IMR-90 (cell line): ENCODE measurements around the gene ITGAE. TPM values are rescaled to one million over a fixed set of nuclear protein-coding genes. Genes with fewer than 3 reads are reported as not detected.

Experiments used
- ATAC-seq: fragments of 200-7000 bp; cut with Tn5 transposase; 2 replicates; pipeline ENCODE4 v1.9.1; 2020; ENCODE audit warnings: low read depth, mild to moderate bottlenecking, moderate library complexity
- BruUV-seq: library from RNA; stranded (reverse); fragments of 400-500 nt; replicated peaks from 2 replicates; lab custom pipeline; 2021; lab: Mats Ljungman, UMichigan
- CTCF ChIA-PET: fragments of 300-600 bp; formaldehyde crosslinking; extraction: SDS; loops from one replicate; lab custom pipeline; 2021; ENCODE audit warnings: antibody characterized with exemption; lab: Yijun Ruan, JAX
- POLR2A ChIA-PET: fragments of 300-600 bp; sonication (Branson Sonifier 250); formaldehyde crosslinking; loops from one replicate; lab custom pipeline; 2022; ENCODE audit warnings: antibody characterized with exemption; ENCODE audit not compliant: unreplicated experiment; lab: Charles Lee
- DNase-seq: peaks from one replicate; pipeline ENCODE4 v3.0.0; 2013
- H2AFZ ChIP-seq: replicated peaks from 2 replicates; pipeline ENCODE3; 2013; ENCODE audit warnings: low read length, mild to moderate bottlenecking; ENCODE audit not compliant: poor library complexity
- H2AK5ac ChIP-seq: 2 replicates; pipeline ENCODE4 v1.6.1; 2013; ENCODE audit warnings: low read depth, low read length, inconsistent platforms
- H2AK9ac ChIP-seq: replicated peaks from 2 replicates; pipeline ENCODE3; 2013; ENCODE audit warnings: mild to moderate bottlenecking, low read depth, low read length, moderate library complexity; ENCODE audit not compliant: poor library complexity
- H2BK120ac ChIP-seq: 2 replicates; pipeline ENCODE4 v1.6.1; 2013; ENCODE audit warnings: low read depth, low read length, inconsistent platforms
- H2BK15ac ChIP-seq: 3 replicates; pipeline ENCODE4 v1.6.1; 2013; ENCODE audit warnings: low read depth, low read length, inconsistent platforms
- H2BK20ac ChIP-seq: 2 replicates; pipeline ENCODE4 v1.6.1; 2013; ENCODE audit warnings: low read depth, mild to moderate bottlenecking, inconsistent platforms, low read length, moderate library complexity
- H2BK5ac ChIP-seq: 2 replicates; pipeline ENCODE4 v1.6.1; 2013; ENCODE audit warnings: mild to moderate bottlenecking, low read depth, low read length, inconsistent platforms; ENCODE audit not compliant: poor library complexity, severe bottlenecking
- H3K14ac ChIP-seq: replicated peaks from 2 replicates; pipeline ENCODE4 v1.6.1; 2013; ENCODE audit warnings: low read depth, low read length, inconsistent platforms
- H3K18ac ChIP-seq: 2 replicates; pipeline ENCODE4 v1.6.1; 2013; ENCODE audit warnings: low read depth, low read length, control low read depth
- H3K23ac ChIP-seq: 2 replicates; pipeline ENCODE4 v1.6.1; 2013; ENCODE audit warnings: low read depth, low read length, inconsistent platforms
- H3K27ac ChIP-seq: 2 replicates; pipeline ENCODE4 v1.5.1; 2013; ENCODE audit warnings: mild to moderate bottlenecking, control low read depth, low read length; ENCODE audit not compliant: insufficient read depth
- H3K27me3 ChIP-seq: 2 replicates; pipeline ENCODE4 v1.6.1; 2013; ENCODE audit warnings: low read length; ENCODE audit not compliant: control insufficient read depth, insufficient read depth
- H3K36me3 ChIP-seq: 2 replicates; pipeline ENCODE4 v1.6.1; 2013; ENCODE audit warnings: low read length, mixed read lengths; ENCODE audit not compliant: control insufficient read depth, insufficient read depth
- H3K4ac ChIP-seq: 2 replicates; pipeline ENCODE4 v1.6.1; 2013; ENCODE audit warnings: low read depth, low read length, inconsistent platforms
- H3K4me1 ChIP-seq: 2 replicates; pipeline ENCODE4 v1.6.1; 2013; ENCODE audit warnings: low read length, mixed read lengths; ENCODE audit not compliant: control insufficient read depth, insufficient read depth
- H3K4me2 ChIP-seq: 2 replicates; pipeline ENCODE4 v1.6.1; 2013; ENCODE audit warnings: low read depth, mild to moderate bottlenecking, control low read depth, low read length, moderate library complexity
- H3K4me3 ChIP-seq: 2 replicates; pipeline ENCODE4 v1.5.1; 2013; ENCODE audit warnings: low read depth, mild to moderate bottlenecking, control low read depth, low read length, moderate library complexity; ENCODE audit not compliant: insufficient read depth
- H3K56ac ChIP-seq: 2 replicates; pipeline ENCODE4 v1.6.1; 2013; ENCODE audit warnings: low read length, inconsistent platforms; ENCODE audit not compliant: insufficient read depth; ENCODE audit errors: extremely low read depth
- H3K79me1 ChIP-seq, 2 experiments: 2 replicates each; pipeline ENCODE4 v1.6.1; 2013; ENCODE audit warnings: low read length in 2 of 2, inconsistent platforms in 1 of 2, low read depth in 1 of 2
- H3K9ac ChIP-seq: 2 replicates; pipeline ENCODE4 v1.6.1; 2013; ENCODE audit warnings: low read depth, low read length, control low read depth
- H3K9me1 ChIP-seq: 2 replicates; pipeline ENCODE4 v1.6.1; 2013; ENCODE audit warnings: low read length, inconsistent platforms; ENCODE audit not compliant: insufficient read depth
- H3K9me3 ChIP-seq: 2 replicates; pipeline ENCODE4 v1.6.1; 2013; ENCODE audit warnings: low read length; ENCODE audit not compliant: control insufficient read depth, insufficient read depth
- H4K20me1 ChIP-seq: 2 replicates; pipeline ENCODE4 v1.6.1; 2013; ENCODE audit warnings: low read length, inconsistent platforms; ENCODE audit not compliant: insufficient read depth
- H4K5ac ChIP-seq: 2 replicates; pipeline ENCODE4 v1.6.1; 2013; ENCODE audit warnings: mild to moderate bottlenecking, low read depth, low read length, control low read depth
- H4K8ac ChIP-seq, 2 experiments: 2 replicates each; pipeline ENCODE4 v1.6.1; 2013; ENCODE audit warnings: low read depth in 2 of 2, low read length in 2 of 2, control low read depth in 1 of 2, inconsistent platforms in 1 of 2
- H4K91ac ChIP-seq: 2 replicates; pipeline ENCODE4 v1.6.1; 2013; ENCODE audit warnings: low read depth, low read length, inconsistent platforms; ENCODE audit not compliant: insufficient read depth
- CTCF ChIP-seq: conservative IDR thresholded peaks from 2 replicates; pipeline ENCODE4 v1.5.1; 2012; ENCODE audit warnings: mild to moderate bottlenecking, low read depth, low read length, improper control_type of control experiment
- MXI1 ChIP-seq: IDR thresholded peaks from 2 replicates; pipeline ENCODE4 v1.6.1; 2012; ENCODE audit warnings: low read depth, mild to moderate bottlenecking, low read length, moderate library complexity, borderline replicate concordance
- NFE2L2 ChIP-seq: fragments of 150-350 bp; IDR thresholded peaks from 2 replicates; pipeline ENCODE4 v1.6.1; 2016; ENCODE audit warnings: low read depth, mild to moderate bottlenecking, low read length
- RAD21 ChIP-seq: IDR thresholded peaks from 2 replicates; pipeline ENCODE4 v1.6.1; 2012; ENCODE audit warnings: low read length, improper control_type of control experiment
- RFX5 ChIP-seq: IDR thresholded peaks from 2 replicates; pipeline ENCODE4 v1.8.0; 2012; ENCODE audit warnings: low read depth, mild to moderate bottlenecking, low read length, moderate library complexity
- SMC3 ChIP-seq: fragments of 150-350 bp; IDR thresholded peaks from 2 replicates; pipeline ENCODE4 v1.6.1; 2016; ENCODE audit warnings: low read depth, mild to moderate bottlenecking, antibody characterized with exemption, low read length, moderate library complexity
- WGBS, 2 experiments: methylation state at CpG; one replicate each; pipeline versions ENCODE4 v1.1.5 to v1.1.7; 2013; ENCODE audit warnings: missing lambda C conversion rate in 2 of 2; ENCODE audit not compliant: insufficient read length in 1 of 2; ENCODE audit errors: extremely low coverage in 2 of 2; 5-methylcytosine and 5-hydroxymethylcytosine counted together
- dilution Hi-C: fragments of 300-500 bp; cut with HindIII; formaldehyde crosslinking; loops from one replicate; pipeline ENCODE4 v1.14.3; 2018; ENCODE audit warnings: low sequenced_read_pairs; ENCODE audit not compliant: unreplicated experiment
- in situ Hi-C: fragments of 300-500 bp; cut with MboI; formaldehyde crosslinking; loops from 3 replicates; pipeline ENCODE4 v1.14.3; 2019; ENCODE audit warnings: low sequenced_read_pairs, inconsistent platforms, mixed read lengths
- intact Hi-C: fragments of 100-400 bp; cut with micrococcal nuclease; formaldehyde crosslinking; loops from 2 replicates; pipeline ENCODE4 v1.10.0; 2022
- polyA plus RNA-seq, 3 experiments: library from polyadenylated mRNA; depleted of rRNA; stranded (reverse); fragments of >200 nt; gene quantifications; 2 replicates each; pipeline ENCODE4 v1.2.3, GENCODE V29; 2012; ENCODE audit warnings: low replicate concordance in 1 of 3
- total RNA-seq: library from RNA; depleted of rRNA; stranded (reverse); fragments of >200 nt; gene quantifications from 2 replicates; pipeline ENCODE4 v1.2.3, GENCODE V29; 2012

ITGAE gene
- total and polyA plus RNA-seq, 2 of the 4 experiments (the other 2 are of a cell fraction): 54.1 to 60.8 TPM

DNA sequence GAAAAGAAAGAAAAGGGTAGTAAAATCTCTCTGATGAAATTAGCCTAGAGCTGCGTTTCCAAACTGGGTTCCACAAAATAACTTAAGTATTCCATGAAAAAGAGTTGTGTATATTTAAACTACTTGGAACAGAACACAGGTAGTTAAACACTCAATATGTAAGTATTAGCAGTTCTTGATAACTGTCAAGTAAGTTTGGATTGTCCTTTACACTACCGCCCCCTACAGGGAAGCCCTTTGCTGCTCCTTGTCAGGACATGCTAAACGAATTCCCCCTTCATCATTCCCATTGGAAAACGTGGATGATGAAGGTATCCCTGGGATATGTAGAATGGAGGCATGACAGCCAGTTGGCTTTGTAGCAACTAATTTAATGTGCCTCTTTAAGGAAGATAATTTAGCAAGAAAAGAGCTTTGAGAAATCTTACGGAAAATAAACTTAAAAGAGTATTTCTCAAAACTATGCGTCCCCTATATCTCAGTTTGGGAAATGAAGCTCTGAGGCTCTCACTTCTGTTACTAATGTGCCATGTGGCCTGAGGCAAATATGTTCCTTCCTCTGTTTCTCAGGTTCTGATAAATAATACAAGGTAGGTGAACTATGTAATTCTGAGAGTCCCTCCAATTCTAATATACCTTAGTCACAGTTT, 26.3 kb upstream of the ITGAE start:
- H2AFZ ChIP-seq: no peak overlapping the region
- H3K4me1 ChIP-seq: peaks cover 10% of the 10 kb centered on the region
- H3K27me3 ChIP-seq: no peaks in the 10 kb centered on the region
- H3K56ac ChIP-seq: no peak overlapping the region
- H3K23ac ChIP-seq: no peak overlapping the region
- ATAC-seq (no peak), DNase-seq (peak; percentile 66)
- in situ Hi-C loops: loop anchor here (5.0 kb wide), 1 partner anchor 90 kb away; no protein-coding TSS in a partner anchor
- no peak overlapping the region for H3K18ac ChIP-seq
- WGBS, 2 experiments: no CpG with 5 or more reads among the region's 6 CpGs
- H3K9me1 ChIP-seq: peaks cover 10% of the 10 kb centered on the region
- dilution Hi-C loops: no loop called here
- BruUV-seq: no TSS peak
- H3K9me3 ChIP-seq: no peaks in the 10 kb centered on the region
- ChIA-PET CTCF (interaction anchor here (0.7 to 2.7 kb wide), 5 partner anchors 15 to 95 kb away, joined by 3 to 17 read pairs (median 3); no protein-coding TSS in a partner anchor), POLR2A (interaction anchor here (0.5 kb wide), 1 partner anchor 1229 kb away, joined by 9 read pairs; no protein-coding TSS in a partner anchor)
- H3K27ac ChIP-seq: no peak overlapping the region
- H3K4me3 ChIP-seq: no peak overlapping the region
- TF ChIP-seq RFX5 (no peak), NFE2L2 (no peak), MXI1 (no peak), CTCF (peak; percentile 64), RAD21 (peak; percentile 82), SMC3 (peak; percentile 73)
- no peak overlapping the region for H3K9ac ChIP-seq
- H2BK120ac ChIP-seq: no peak overlapping the region
- no peak overlapping the region for H4K8ac ChIP-seq
- no peak overlapping the region for H3K4me2 ChIP-seq
- no peak overlapping the region for H4K5ac ChIP-seq
- no peak overlapping the region for H2AK5ac ChIP-seq
- H4K91ac ChIP-seq: no peak overlapping the region
- no peak overlapping the region for H2BK20ac ChIP-seq
- no peak overlapping the region for H2BK5ac ChIP-seq
- H2BK15ac ChIP-seq: no peak overlapping the region
- H3K14ac ChIP-seq: no peak overlapping the region
- intact Hi-C loops: no loop called here
- peaks cover 28% of the 10 kb centered on the region for H3K36me3 ChIP-seq
- H2AK9ac ChIP-seq: no peak overlapping the region
- peaks cover 12 to 26% of the 10 kb centered on the region in 2 experiments for H3K79me1 ChIP-seq
- H3K4ac ChIP-seq: no peak overlapping the region
- H4K20me1 ChIP-seq: peaks cover 24% of the 10 kb centered on the region
